Breast epithelium (tissue), 4 donors: ENCODE results near the gene CHCHD6. TPM values are rescaled to one million over a fixed set of nuclear protein-coding genes. Genes with fewer than 3 reads are reported as not detected.

Experiments used
- DNase-seq, 2 donors: peaks; one replicate each; pipeline ENCODE4 v3.0.0-alpha.2; 2019; ENCODE audit warnings: low spot score in 2 of 2
- H3K27ac ChIP-seq, 2 donors: fragments of 200-600 bp; sonication (generic) in 1 of 2; one replicate each; pipeline ENCODE4 v1.5.1; 2016 to 2019; ENCODE audit warnings: mild to moderate bottlenecking in 1 of 2
- H3K27me3 ChIP-seq, 2 donors: fragments of 200-600 bp; sonication (generic) in 1 of 2; one replicate each; pipeline versions ENCODE4 v1.5.1 to v1.6.0; 2017 to 2019; ENCODE audit warnings: control low read depth in 1 of 2, mild to moderate bottlenecking in 1 of 2
- H3K36me3 ChIP-seq: fragments of 200-600 bp; one replicate; pipeline ENCODE4 v1.5.1; 2019
- H3K4me1 ChIP-seq, 2 donors: fragments of 200-600 bp; sonication (generic); one replicate each; pipeline ENCODE4 v1.5.1; 2016 to 2019; ENCODE audit warnings: control low read depth in 1 of 2
- H3K4me3 ChIP-seq, 3 donors: fragments of 200-600 bp; sonication (generic); 1 replicate in 2 of 3; 2 replicates in 1 of 3; pipeline ENCODE4 v1.5.1; 2016 to 2019; ENCODE audit warnings: mild to moderate bottlenecking in 3 of 3, moderate library complexity in 2 of 3
- H3K9me3 ChIP-seq, 2 donors: fragments of 200-600 bp; sonication (generic) in 1 of 2; one replicate each; pipeline ENCODE4 v1.5.1; 2016 to 2019; ENCODE audit warnings: control low read depth in 1 of 2
- CTCF ChIP-seq, 3 donors: fragments of 450-650 bp; IDR thresholded peaks; one replicate each; pipeline ENCODE4 v1.5.1; 2016 to 2017; ENCODE audit warnings: antibody characterized with exemption in 3 of 3, mild to moderate bottlenecking in 3 of 3, moderate library complexity in 3 of 3
- POLR2A ChIP-seq: fragments of 450-650 bp; IDR thresholded peaks from one replicate; pipeline ENCODE4 v1.6.1; 2016; ENCODE audit warnings: antibody characterized with exemption, mild to moderate bottlenecking, moderate library complexity
- POLR2AphosphoS5 ChIP-seq, 3 donors: sonication (generic); formaldehyde crosslinking; IDR thresholded peaks; one replicate each; pipeline ENCODE4 v1.6.1; 2017; ENCODE audit warnings: antibody characterized with exemption in 3 of 3
- intact Hi-C: fragments of 100-400 bp; cut with DNase I; formaldehyde crosslinking; loops from one replicate; pipeline ENCODE4 v1.15.1; 2023; ENCODE audit warnings: low total_unique reads
- total RNA-seq, 3 donors: library from RNA; depleted of rRNA; stranded (reverse); fragments of >200 nt; gene quantifications; one replicate each; pipeline ENCODE4 v1.1.0, GENCODE V29; 2016

The CHCHD6 gene
- total RNA-seq, 3 donors from 2014 or later: 12.2 to 21.2 (median 19.3) TPM

- TF ChIP-seq CTCF (IDR thresholded peaks at IDR 0.05): no peak
- no peak for TF ChIP-seq POLR2AphosphoS5 (IDR thresholded peaks at IDR 0.05)
- Histone ChIP-seq H3K4me1 (peaks cover 8 to 10% of the 10 kb centered on the region in 2 donors), H3K27ac (no peak overlapping the region), H3K36me3 (no peaks in the 10 kb centered on the region), H3K4me3 (no peak overlapping the region), H3K9me3 (no peaks in the 10 kb centered on the region), H3K27me3 (no peaks in the 10 kb centered on the region)
- peak in 1 of 2 donors; percentile 22 for DNase-seq
- intact Hi-C loops: loop anchor here (2.0 kb wide), 1 partner anchor 49 kb away; no protein-coding TSS in a partner anchor
These were observed 259.5 kb downstream of the CHCHD6 start for GRCh38 chr3:126963261-126964190.

GRCh38 chr3:126964261-126964660 is 260.2 kb downstream of the CHCHD6 start:
- no peaks in the 10 kb centered on the region for H3K9me3 ChIP-seq
- H3K4me3 ChIP-seq: no peak overlapping the region
- H3K4me1 ChIP-seq: peaks cover 8 to 10% of the 10 kb centered on the region in 2 donors
- H3K27me3 ChIP-seq: no peaks in the 10 kb centered on the region
- no peak overlapping the region for H3K27ac ChIP-seq
- intact Hi-C loops: no loop called here
- no peaks in the 10 kb centered on the region for H3K36me3 ChIP-seq
- no peak for TF ChIP-seq CTCF (IDR thresholded peaks at IDR 0.05)
- TF ChIP-seq POLR2A: no peak
- no peak for TF ChIP-seq POLR2AphosphoS5 (IDR thresholded peaks at IDR 0.05)
- peak in 1 of 2 donors; percentile 22 for DNase-seq

DNA sequence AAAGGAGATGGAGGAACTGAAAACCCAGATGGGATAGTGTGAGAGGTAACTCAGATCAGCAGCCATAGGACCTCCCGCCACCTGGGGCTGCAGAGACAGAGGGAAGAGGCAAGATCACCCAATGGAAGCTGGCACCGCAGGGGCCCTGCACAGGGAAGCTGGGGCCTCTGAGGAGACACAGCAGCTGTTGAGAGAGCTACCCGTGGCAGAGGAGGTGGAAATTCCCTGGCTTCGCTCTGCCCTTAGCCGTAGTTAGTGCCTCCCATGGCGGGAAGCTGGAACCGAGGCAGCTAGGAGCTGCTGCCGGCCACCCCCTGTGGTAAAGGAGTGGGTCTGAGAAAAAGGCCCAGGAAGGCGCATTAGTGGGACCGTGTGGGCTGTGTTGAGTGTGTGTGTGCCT is 260.9 kb downstream of the CHCHD6 start:
- no peak for DNase-seq
- Histone ChIP-seq H3K4me1 (peaks cover 8 to 10% of the 10 kb centered on the region in 2 donors), H3K9me3 (no peaks in the 10 kb centered on the region), H3K27me3 (no peaks in the 10 kb centered on the region), H3K36me3 (no peaks in the 10 kb centered on the region), H3K4me3 (no peak overlapping the region), H3K27ac (no peak overlapping the region)
- no peak for TF ChIP-seq POLR2AphosphoS5 (IDR thresholded peaks at IDR 0.05)
- no peak for TF ChIP-seq CTCF (IDR thresholded peaks at IDR 0.05)
- no peak for TF ChIP-seq POLR2A
- intact Hi-C loops: no loop called here

DNA sequence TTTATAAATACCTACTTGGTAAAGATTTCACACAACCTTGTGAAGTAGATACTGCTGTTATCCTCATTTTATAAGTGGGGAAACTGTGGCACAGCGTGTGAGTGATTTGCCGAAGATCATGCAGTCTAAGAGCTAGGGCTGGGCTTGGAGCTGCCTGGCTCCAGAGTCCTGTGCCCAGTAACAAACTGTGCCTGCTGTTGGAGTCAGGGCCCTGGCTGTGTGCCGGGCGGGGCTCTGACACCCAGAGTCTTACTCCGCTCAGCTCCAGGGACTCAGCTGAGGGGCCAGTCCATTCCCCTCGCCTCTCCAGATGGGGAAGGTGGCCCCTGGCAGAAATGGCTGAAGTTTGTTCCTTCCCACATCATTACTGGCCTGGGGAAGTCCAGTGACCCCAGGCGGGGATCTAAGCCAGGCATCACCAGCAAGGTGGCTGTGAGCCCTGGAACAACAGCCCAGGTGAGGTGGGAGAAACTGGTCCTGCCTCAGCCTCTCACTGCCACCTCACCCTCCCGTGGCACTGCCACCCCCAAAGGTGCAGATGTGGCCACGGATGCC is 261.6 kb downstream of the CHCHD6 start:
- Histone ChIP-seq H3K4me1 (peaks cover 8 to 10% of the 10 kb centered on the region in 2 donors), H3K36me3 (no peaks in the 10 kb centered on the region), H3K9me3 (no peaks in the 10 kb centered on the region), H3K4me3 (no peak overlapping the region), H3K27me3 (no peaks in the 10 kb centered on the region), H3K27ac (no peak overlapping the region)
- DNase-seq: no peak
- TF ChIP-seq POLR2AphosphoS5 (IDR thresholded peaks at IDR 0.05): no peak
- TF ChIP-seq POLR2A: no peak
- no peak for TF ChIP-seq CTCF (IDR thresholded peaks at IDR 0.05)
- intact Hi-C loops: no loop called here

DNA sequence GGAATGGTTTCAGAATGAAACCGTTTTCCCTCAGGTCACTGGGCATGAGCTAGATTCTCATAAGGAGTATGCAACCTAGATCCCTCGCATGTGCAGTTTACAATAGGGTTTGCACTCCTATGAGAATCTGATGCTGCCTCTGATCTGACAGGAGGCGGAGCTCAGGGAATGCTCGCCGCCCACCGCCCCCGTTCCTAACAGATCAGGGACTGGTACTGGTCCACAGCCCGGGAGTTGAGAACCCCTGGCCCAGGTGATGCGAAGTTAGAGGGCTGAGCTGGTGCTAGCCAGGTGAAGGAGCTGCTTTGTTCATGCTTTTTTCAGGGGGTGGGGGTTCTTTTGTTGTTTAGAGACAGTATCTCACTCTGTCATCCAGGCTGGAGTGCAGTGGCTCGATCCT is 263.3 kb downstream of the CHCHD6 start:
- H3K27ac ChIP-seq: no peak overlapping the region
- H3K4me1 ChIP-seq: peaks cover 0 to 8% of the 10 kb centered on the region in 2 donors
- no peak overlapping the region for H3K4me3 ChIP-seq
- intact Hi-C loops: no loop called here
- H3K9me3 ChIP-seq: no peaks in the 10 kb centered on the region
- DNase-seq: no peak
- TF ChIP-seq CTCF (IDR thresholded peaks at IDR 0.05): no peak
- no peak for TF ChIP-seq POLR2A
- TF ChIP-seq POLR2AphosphoS5 (IDR thresholded peaks at IDR 0.05): no peak
- H3K36me3 ChIP-seq: no peaks in the 10 kb centered on the region
- no peaks in the 10 kb centered on the region for H3K27me3 ChIP-seq
